Sigmoid colon (tissue), 7 donors: ENCODE measurements around the gene TJP1. TPM values are rescaled to one million over a fixed set of nuclear protein-coding genes. Genes with fewer than 3 reads are reported as not detected.
"Not testable (repeated sequence)": the region's sequence is repeated elsewhere in the genome, so short reads cannot be mapped to it uniquely, and the experiment has no call there.

Source experiments
- DNase-seq: peaks from one replicate; pipeline ENCODE4 v3.0.0-alpha.2; 2019
- H3K27ac ChIP-seq, 4 donors: fragments of 200-600 bp; sonication (generic); one replicate each; pipeline ENCODE4 v1.5.1; 2016 to 2019; ENCODE audit warnings: mild to moderate bottlenecking in 1 of 4
- H3K27me3 ChIP-seq, 3 donors: fragments of 200-600 bp; sonication (generic); one replicate each; pipeline ENCODE4 v1.5.1; 2019; ENCODE audit warnings: mild to moderate bottlenecking in 1 of 3
- H3K36me3 ChIP-seq, 4 donors: fragments of 200-600 bp; sonication (generic); one replicate each; pipeline ENCODE4 v1.5.1; 2016 to 2019
- H3K4me1 ChIP-seq, 4 donors: fragments of 200-600 bp; sonication (generic); one replicate each; pipeline ENCODE4 v1.5.1; 2017 to 2019
- H3K4me3 ChIP-seq, 4 donors: fragments of 200-600 bp; sonication (generic); one replicate each; pipeline ENCODE4 v1.5.1; 2017 to 2019; ENCODE audit warnings: mild to moderate bottlenecking in 2 of 4, moderate library complexity in 1 of 4
- H3K9me3 ChIP-seq, 4 donors: fragments of 200-600 bp in 3 of 4; sonication (generic) in 3 of 4; one replicate each; pipeline versions ENCODE4 v1.5.1 to v1.6.1; 2013 to 2019
- CTCF ChIP-seq, 4 experiments: fragments of 450-650 bp in 3 of 4; fragments of 200-600 bp in 1 of 4; IDR thresholded peaks; one replicate each; pipeline ENCODE4 v1.5.1; 2016 to 2019; ENCODE audit warnings: antibody characterized with exemption in 4 of 4, mild to moderate bottlenecking in 3 of 4, moderate library complexity in 2 of 4
- EP300 ChIP-seq, 4 donors: sonication (generic); formaldehyde crosslinking; IDR thresholded peaks; one replicate each; pipeline ENCODE4 v1.6.1; 2017; ENCODE audit warnings: antibody characterized with exemption in 4 of 4
- POLR2A ChIP-seq, 2 donors: fragments of 450-650 bp; IDR thresholded peaks; one replicate each; pipeline ENCODE4 v1.6.1; 2016; ENCODE audit warnings: antibody characterized with exemption in 2 of 2, mild to moderate bottlenecking in 2 of 2, moderate library complexity in 2 of 2
- POLR2AphosphoS5 ChIP-seq, 4 donors: sonication (generic); formaldehyde crosslinking; IDR thresholded peaks; one replicate each; pipeline ENCODE4 v1.6.1; 2017; ENCODE audit warnings: antibody characterized with exemption in 4 of 4
- WGBS, 2 donors: extraction: QIAGEN DNeasy Blood & Tissue Kit; methylation state at CpG; one replicate each; pipeline ENCODE4 v1.1.7; 2013; 5-methylcytosine and 5-hydroxymethylcytosine counted together
- intact Hi-C: fragments of 100-400 bp; cut with DNase I; formaldehyde crosslinking; loops from one replicate; pipeline ENCODE4 v1.15.1; 2023
- polyA plus RNA-seq, 3 donors: library from polyadenylated mRNA; stranded (reverse); fragments of 200-250 nt; gene quantifications; one replicate each; pipeline ENCODE4 v1.2.3, GENCODE V29; 2013
- total RNA-seq, 4 donors: library from RNA; depleted of rRNA; stranded (reverse); fragments of >200 nt; gene quantifications; one replicate each; pipeline ENCODE4 v1.1.0, GENCODE V29; 2016
- donor health status: healthy with polysubstance abuse.
- donor health status: Bipolar disorder and iron deficiency.
- donor health status: healthy.

TJP1 gene
- total and polyA plus RNA-seq, 7 donors, result 21.3 to 134 (median 92.0) TPM

- 82 to 87% methylated on average over 5 of the region's 5 CpGs for WGBS, 2 donors
- DNase-seq, result no peak
- Histone ChIP-seq H3K36me3 (peaks cover 0 to 61% (median 8%) of the 10 kb centered on the region in 4 donors), H3K4me1 (peaks cover 0 to 34% (median 18%) of the 10 kb centered on the region in 4 donors), H3K27me3 (no peaks in the 10 kb centered on the region), H3K27ac (peak overlapping the region in 2 of 4 donors; percentile 36 to 57), H3K9me3 (no peaks in the 10 kb centered on the region), H3K4me3 (no peak overlapping the region)
- intact Hi-C loops, result loop anchor here (5.0 kb wide), 1 partner anchor 87 kb away; the partner anchor contains the start of gene TJP1
- peak; percentile 63 to 95 (median 80) for TF ChIP-seq POLR2AphosphoS5 (IDR thresholded peaks at IDR 0.05)
- peak in 2 of 4 donors; percentile 29 to 65 for TF ChIP-seq EP300 (IDR thresholded peaks at IDR 0.05)
- TF ChIP-seq POLR2A (IDR thresholded peaks at IDR 0.05), result no peak
Measured at GRCh38 chr15:29734917-29735572, 87.2 kb downstream of the TJP1 start.

GRCh38 chr15:29731865-29732264, 90.4 kb downstream of the TJP1 start:
- intact Hi-C loops, result no loop called here
- H3K27ac ChIP-seq, result no peak overlapping the region
- H3K4me1 ChIP-seq, result peaks cover 0 to 53% (median 27%) of the 10 kb centered on the region in 4 donors
- WGBS, 2 donors, result 83 to 85% methylated on average over 3 of the region's 3 CpGs
- H3K4me3 ChIP-seq, result no peak overlapping the region
- no peak for DNase-seq
- no peak for TF ChIP-seq CTCF (IDR thresholded peaks at IDR 0.05)
- TF ChIP-seq EP300 (IDR thresholded peaks at IDR 0.05), result no peak
- TF ChIP-seq POLR2A (IDR thresholded peaks at IDR 0.05), result no peak
- TF ChIP-seq POLR2AphosphoS5 (IDR thresholded peaks at IDR 0.05), result no peak
- H3K36me3 ChIP-seq, result peaks cover 0 to 61% (median 6%) of the 10 kb centered on the region in 4 donors
- H3K9me3 ChIP-seq, result no peaks in the 10 kb centered on the region
- no peaks in the 10 kb centered on the region for H3K27me3 ChIP-seq

GRCh38 chr15:29730471-29730870, 91.8 kb downstream of the TJP1 start:
- WGBS, 2 donors, result 97% methylated on average over 15 of the region's 15 CpGs

GRCh38 chr15:29728418-29728817, 93.8 kb downstream of the TJP1 start:
- intact Hi-C loops, result no loop called here
- H3K4me3 ChIP-seq, result no peak overlapping the region
- H3K27ac ChIP-seq, result no peak overlapping the region
- H3K36me3 ChIP-seq, result peaks cover 0 to 85% (median 18%) of the 10 kb centered on the region in 4 donors
- DNase-seq, result no peak
- H3K9me3 ChIP-seq, result no peaks in the 10 kb centered on the region
- peaks cover 0 to 29% (median 16%) of the 10 kb centered on the region in 4 donors for H3K4me1 ChIP-seq
- no peak for TF ChIP-seq EP300 (IDR thresholded peaks at IDR 0.05)
- TF ChIP-seq POLR2AphosphoS5 (IDR thresholded peaks at IDR 0.05), result peak in 1 of 4 donors; percentile 5
- no peaks in the 10 kb centered on the region for H3K27me3 ChIP-seq
- whole genome bisulfite sequencing, 2 donors, result 73 to 78% methylated on average over 2 of the region's 2 CpGs

More at GRCh38 chr15:29730471-29730870, 91.8 kb downstream of the TJP1 start:
- H3K27ac ChIP-seq, H3K4me3 ChIP-seq, H3K9me3 ChIP-seq, H3K27me3 ChIP-seq, DNase-seq, intact Hi-C loops: not testable (repeated sequence)
- Histone ChIP-seq H3K36me3 (peaks cover 0 to 69% (median 6%) of the 10 kb centered on the region in 4 donors), H3K4me1 (peaks cover 0 to 47% (median 25%) of the 10 kb centered on the region in 4 donors)

GRCh38 chr15:29727871-29728270, 94.4 kb downstream of the TJP1 start:
- 89 to 94% methylated on average over 5 of the region's 5 CpGs for WGBS, 2 donors
- H3K27ac ChIP-seq, result no peak overlapping the region
- peaks cover 0 to 85% (median 19%) of the 10 kb centered on the region in 4 donors for H3K36me3 ChIP-seq

More at GRCh38 chr15:29727871-29728270, 94.4 kb downstream of the TJP1 start:
- Histone ChIP-seq H3K4me3 (no peak overlapping the region), H3K4me1 (peaks cover 0 to 29% (median 16%) of the 10 kb centered on the region in 4 donors), H3K9me3 (no peaks in the 10 kb centered on the region), H3K27me3 (no peaks in the 10 kb centered on the region)
- DNase-seq, result no peak
- no peak for TF ChIP-seq EP300 (IDR thresholded peaks at IDR 0.05)
- TF ChIP-seq POLR2A (IDR thresholded peaks at IDR 0.05), result no peak
- TF ChIP-seq POLR2AphosphoS5 (IDR thresholded peaks at IDR 0.05), result no peak
- TF ChIP-seq CTCF (IDR thresholded peaks at IDR 0.05), result no peak
- intact Hi-C loops, result no loop called here
